T-helper 9 cell (primary cell): ENCODE results near the gene ZNF480.
A peak's percentile ranks its signal among the peaks of the same experiment; 100 is the strongest.
"Not testable (repeated sequence)": the region's sequence is repeated elsewhere in the genome, so short reads cannot be mapped to it uniquely, and the experiment has no call there.

ENCODE experiments used
- DNase-seq: peaks from one replicate; pipeline ENCODE4 v3.0.0-alpha.2; 2020
- total RNA-seq, 2 donors: gene quantifications; one replicate each; lab custom pipeline; 2026; lab: John Stamatoyannopoulos, UW

Gene ZNF480
- 15.2 to 47.4 reads per million in 2 donors for total RNA-seq

GRCh38 chr19:52296773-52297600 lies at the start of gene ZNF480:
TSS of gene ZNF480 (plus strand) at chr19:52297169. CDS start at chr19:52300413, 3,244 bp downstream.
- peak; percentile 90 for DNase-seq

DNA sequence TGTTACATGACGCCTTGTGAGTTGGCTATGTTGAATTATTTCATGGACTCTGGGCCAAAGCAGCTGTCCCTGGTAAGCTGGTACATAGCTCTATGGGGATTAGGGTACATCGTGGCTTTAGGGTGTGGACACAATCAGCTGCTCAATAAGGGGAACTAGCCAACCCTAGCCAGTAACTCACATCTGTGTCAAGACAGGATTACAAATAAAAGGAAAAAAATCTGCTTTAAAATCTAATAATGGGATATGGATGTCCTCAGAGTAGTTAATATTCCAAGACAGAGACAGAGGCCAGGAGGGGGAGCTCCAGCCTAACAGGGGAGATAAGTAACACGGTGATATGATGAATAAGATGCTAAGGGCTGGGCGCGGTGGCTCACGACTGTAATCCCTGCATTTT lies 48.7 kb upstream of the ZNF480 start:
- peak; percentile 50 for DNase-seq

GRCh38 chr19:52258426-52258825 lies 38.5 kb upstream of the ZNF480 start:
- DNase-seq, result no peak

GRCh38 chr19:52265556-52265955 lies 31.4 kb upstream of the ZNF480 start:
- DNase-seq, result not testable (repeated sequence)

DNA sequence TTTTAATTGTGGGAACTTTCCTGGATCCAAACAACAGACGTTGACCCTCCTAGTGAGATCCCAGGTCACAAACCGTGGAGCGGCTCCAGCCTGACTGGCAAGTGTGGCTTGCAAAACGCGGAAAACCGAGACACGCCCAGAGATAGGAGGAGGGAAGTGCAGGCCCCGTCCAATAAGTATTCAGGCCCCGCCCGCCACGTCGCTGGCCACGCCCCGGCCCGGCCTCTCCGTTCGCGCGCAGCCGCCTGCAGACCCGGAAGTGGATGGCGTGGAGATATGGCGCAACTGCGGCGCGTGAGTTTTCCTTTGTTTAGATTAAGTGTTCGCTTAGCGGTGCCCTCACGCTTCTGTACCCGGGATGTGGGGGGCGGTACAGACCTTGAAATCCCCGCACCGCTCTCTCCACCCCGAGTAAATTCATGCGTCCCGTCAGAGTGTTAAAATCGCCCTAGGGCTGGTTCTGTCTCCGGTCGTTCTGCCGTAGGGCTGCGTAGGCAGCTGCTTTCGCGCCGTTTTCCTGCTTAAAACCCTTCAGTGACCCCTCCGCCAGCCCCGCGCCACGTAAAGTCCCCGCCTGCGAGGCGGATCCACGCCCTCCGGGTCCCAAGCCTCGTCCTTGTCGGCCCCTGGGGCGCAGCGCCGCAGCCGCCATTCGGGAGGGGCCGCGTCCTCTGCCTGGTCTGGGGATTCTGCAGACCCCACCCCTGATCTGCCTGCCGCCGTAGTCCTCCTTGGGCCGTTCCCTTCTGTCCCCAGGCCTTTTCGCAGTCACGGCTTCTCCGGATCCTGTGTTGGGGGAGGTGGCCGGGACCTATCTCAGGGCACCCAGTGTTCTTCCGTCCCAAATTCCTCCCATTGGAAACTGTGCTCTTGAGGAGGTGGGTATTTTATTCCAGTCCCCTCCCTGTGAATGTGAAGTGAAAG lies 27.4 kb upstream of the ZNF480 start, which contains the start of gene ZNF766:
Gene ZNF766 (plus strand): TSS at position 250 of the 924 bp plus-strand sequence. CDS start 27 bp downstream, at position 277.
- DNase-seq, result peak; percentile 96

GRCh38 chr19:52270266-52270885 lies 26.6 kb upstream of the ZNF480 start:
- no peak for DNase-seq

DNA sequence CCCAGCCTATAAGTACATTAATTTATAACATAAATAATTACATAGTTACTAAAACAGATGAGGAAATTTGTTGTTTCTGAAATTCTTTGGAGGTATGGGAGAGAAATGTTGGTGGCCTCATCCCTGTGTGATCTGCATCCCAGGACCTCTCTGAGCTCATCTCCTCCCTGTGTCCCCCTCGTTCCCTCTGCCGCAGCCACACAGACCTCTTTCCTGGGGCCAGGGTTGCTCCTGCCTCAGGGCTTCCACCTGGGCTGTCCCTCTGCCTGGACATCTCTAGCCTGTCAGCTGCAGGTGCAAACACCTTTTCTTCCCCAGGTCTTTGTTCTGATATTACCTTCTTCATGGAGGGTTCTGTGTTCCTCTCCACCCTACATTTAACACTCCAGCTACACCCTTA lies 23.7 kb upstream of the ZNF480 start:
- DNase-seq, result no peak

GRCh38 chr19:52274191-52274590 lies 22.8 kb upstream of the ZNF480 start:
- DNase-seq, result no peak

DNA sequence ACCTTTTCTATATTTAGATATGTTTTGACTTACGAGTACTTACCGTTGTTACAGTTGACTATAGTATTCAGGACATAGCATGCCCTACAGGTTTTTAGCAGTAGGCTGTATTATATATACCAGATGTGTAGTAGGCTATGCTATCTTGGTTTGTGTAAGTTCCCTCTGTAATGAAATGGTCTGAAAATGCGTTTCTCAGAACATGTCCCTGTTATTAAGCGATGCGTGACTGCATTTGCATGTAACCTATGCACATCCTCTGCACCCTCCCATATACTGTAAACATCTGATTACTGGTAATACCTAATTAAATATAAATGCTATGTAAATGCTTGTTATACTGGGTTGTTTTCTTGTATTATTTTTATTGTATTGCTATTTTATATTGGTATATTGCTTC lies 21.0 kb upstream of the ZNF480 start:
- no peak for DNase-seq

- no peak for DNase-seq
These were observed 19.5 kb upstream of the ZNF480 start for GRCh38 chr19:52277471-52277870.

GRCh38 chr19:52286256-52286655 lies 10.7 kb upstream of the ZNF480 start:
- DNase-seq, result no peak

GRCh38 chr19:52291781-52292180 lies 5.2 kb upstream of the ZNF480 start:
- no peak for DNase-seq

DNA sequence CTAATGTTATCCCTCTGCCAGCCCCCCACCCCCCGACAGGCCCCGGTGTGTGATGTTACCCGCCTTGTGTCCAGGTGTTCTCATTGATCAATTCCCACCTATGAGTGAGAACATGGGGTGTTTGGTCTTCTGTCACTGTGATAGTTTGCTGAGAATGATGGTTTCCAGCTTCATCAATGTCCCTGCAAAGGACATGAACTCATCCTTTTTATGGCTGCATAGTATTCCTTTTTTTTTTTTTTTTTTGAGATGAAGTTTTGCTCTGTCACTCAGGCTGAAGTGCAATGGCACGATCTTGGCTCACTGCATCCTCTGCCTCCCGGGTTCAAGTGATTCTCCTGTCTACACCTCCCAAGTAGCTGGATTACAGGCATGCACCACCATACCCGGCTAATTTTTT lies 4.0 kb upstream of the ZNF480 start:
- not testable (repeated sequence) for DNase-seq

- DNase-seq, result no peak
These were observed 583 bp upstream of the ZNF480 start for GRCh38 chr19:52296400-52296772.

DNA sequence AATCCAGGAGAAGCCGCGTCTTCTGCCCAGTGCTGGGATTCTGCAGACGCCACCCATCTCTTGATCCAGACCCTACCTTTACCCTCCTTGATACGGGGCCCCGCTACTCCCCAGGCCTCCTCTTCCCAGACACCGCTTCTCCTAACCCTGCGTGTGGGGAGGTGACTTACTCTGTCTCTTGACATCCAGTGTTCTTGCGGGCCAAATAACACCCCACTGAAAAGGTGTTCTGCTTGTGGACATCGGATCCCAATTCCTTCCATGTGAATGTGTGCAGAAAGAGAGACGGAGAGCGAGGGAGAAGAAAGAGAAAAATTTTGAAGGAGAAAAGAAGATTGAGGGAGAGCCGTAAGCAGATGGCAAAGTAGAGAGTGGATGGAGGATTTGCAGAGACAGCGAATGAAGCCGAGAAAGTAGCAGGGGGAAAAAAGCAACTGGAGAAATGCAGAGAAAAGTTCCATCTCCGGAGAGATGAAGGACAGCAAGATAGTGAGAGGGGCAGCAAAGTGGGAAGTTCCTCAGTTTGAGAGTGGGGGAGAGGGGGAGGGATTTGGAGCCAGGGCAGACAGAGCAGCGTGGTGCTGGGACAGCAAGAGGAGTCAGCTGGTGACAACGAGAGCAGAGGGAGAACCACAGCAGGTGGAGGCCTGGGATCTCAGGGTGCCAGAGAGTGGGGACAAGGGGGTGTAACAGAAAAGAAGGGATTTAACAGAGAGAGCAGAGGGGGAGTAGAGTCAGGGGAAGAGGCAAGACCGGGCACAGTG lies 814 bp downstream of the ZNF480 start:
- no peak for DNase-seq

GRCh38 chr19:52307275-52307674 lies 10.3 kb downstream of the ZNF480 start:
- no peak for DNase-seq

- DNase-seq, result no peak
These were observed 25.5 kb downstream of the ZNF480 start for GRCh38 chr19:52322429-52322828.

- no peak for DNase-seq
These were observed 34.8 kb downstream of the ZNF480 start for GRCh38 chr19:52331757-52332156.

DNA sequence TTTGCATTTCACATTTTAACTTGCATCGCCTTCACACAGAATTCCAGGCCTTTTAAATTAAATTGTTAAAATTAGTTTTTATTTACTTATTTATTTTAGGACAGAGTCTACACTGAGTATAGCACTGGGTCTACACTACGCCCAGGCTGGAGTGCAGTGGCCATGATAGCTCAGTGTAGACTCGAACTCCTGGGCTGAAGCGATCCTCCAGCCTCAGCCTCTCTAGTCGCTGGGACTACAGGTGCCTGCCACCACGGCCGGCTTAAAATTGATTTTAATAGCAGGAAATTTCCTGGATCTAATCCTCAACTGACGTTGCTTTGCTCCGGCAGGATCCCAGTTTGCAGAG lies 38.8 kb downstream of the ZNF480 start:
- no peak for DNase-seq

GRCh38 chr19:52336117-52336790 lies 39.3 kb downstream of the ZNF480 start, which contains the start of gene ZNF610:
TSS of gene ZNF610 (plus strand) at chr19:52336243. CDS start at chr19:52349173, 12,930 bp downstream.
- DNase-seq, result peak; percentile 73

DNA sequence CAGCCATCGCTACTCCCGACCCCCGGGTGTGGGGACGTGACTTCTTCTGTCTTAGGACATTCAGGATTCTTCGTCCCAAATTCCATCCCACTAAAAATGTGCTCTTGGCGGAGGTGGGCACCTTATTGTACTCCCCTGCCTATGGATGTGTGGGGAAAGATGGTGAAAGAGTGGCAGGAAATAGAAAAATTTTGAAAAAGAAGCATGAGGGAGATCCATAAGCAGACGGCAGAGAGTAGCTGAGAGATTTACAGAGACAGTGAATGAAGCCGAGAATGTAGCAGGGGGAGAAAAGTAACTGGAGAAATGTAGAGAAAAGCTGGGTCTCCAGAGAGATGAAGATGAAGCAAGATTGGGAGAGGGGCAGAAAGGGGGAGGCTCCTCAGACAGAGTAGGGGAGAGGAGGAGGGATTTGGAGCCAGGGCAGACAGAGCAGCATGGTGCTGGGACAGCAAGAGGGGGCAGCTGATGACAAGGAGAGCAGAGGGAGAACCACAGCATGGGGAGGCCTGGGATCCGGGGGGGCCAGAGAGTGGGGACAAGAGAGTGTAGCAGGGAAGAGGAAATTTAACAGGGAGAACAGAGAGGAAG lies 39.9 kb downstream of the ZNF480 start:
- DNase-seq, result no peak
